ENCODE results near the gene MED14. TPM values are rescaled to one million over a fixed set of nuclear protein-coding genes. Genes with fewer than 3 reads are reported as not detected.

MED14 gene
- total and polyA plus RNA-seq, 11 donors = 9.8 to 40.9 (median 25.8) TPM

DNA sequence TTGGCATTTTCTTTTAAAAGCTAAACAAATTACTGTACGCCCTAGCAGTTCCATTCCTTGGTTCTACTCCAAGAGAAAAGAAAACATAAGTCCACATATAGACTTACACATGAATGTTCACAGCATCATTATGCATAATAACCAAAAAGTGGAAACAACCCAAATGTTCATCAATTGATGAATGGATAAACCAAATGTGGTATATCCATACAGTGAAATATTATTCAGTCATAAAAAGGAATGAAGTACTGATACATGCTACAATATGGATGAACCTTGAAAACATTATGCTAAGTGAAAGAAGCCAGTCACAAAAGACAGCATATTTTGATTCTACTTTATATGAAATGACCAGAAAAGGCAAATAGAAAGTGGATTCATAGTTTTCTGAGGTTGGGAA, 36.5 kb downstream of the MED14 start:
- 81 to 97% (median 88%) methylated on average over 1 of the region's 1 CpG for WGBS, 4 donors
- no peak for TF ChIP-seq POLR2A (IDR thresholded peaks at IDR 0.05)
- TF ChIP-seq, protein P1, sequence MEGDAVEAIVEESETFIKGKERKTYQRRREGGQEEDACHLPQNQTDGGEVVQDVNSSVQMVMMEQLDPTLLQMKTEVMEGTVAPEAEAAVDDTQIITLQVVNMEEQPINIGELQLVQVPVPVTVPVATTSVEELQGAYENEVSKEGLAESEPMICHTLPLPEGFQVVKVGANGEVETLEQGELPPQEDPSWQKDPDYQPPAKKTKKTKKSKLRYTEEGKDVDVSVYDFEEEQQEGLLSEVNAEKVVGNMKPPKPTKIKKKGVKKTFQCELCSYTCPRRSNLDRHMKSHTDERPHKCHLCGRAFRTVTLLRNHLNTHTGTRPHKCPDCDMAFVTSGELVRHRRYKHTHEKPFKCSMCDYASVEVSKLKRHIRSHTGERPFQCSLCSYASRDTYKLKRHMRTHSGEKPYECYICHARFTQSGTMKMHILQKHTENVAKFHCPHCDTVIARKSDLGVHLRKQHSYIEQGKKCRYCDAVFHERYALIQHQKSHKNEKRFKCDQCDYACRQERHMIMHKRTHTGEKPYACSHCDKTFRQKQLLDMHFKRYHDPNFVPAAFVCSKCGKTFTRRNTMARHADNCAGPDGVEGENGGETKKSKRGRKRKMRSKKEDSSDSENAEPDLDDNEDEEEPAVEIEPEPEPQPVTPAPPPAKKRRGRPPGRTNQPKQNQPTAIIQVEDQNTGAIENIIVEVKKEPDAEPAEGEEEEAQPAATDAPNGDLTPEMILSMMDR (IDR thresholded peaks at IDR 0.05) = no peak
- Histone ChIP-seq H3K4me1 (no peaks in the 10 kb centered on the region), H3K36me3 (peaks cover 0 to 94% (median 66%) of the 10 kb centered on the region in 9 donors), H3K27ac (no peak overlapping the region), H3K9me3 (no peaks in the 10 kb centered on the region), H3K27me3 (peaks cover 0 to 2% (median 0%) of the 10 kb centered on the region in 9 donors), H3K4me3 (no peak overlapping the region)
- ATAC-seq = no peak
- DNase-seq = no peak
- intact Hi-C loops (cut with DNase I) = no loop called here

DNA sequence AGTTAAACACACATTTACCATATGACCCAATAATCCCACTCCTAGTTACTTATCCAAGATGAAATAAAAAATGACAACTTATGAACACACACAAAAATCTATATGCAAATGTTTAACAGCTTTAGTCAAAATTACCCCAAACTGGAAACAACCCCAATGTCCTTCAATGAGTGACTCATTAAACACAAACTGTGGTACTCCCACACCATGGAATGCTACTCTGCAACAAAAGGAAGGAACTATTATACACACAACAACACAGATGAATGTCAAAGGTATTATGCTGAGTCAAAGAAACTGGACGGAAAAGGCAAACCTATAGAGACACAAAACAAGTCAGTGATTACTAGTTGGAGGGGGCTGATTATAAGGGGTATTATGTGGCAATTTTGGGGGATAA, 40.5 kb downstream of the MED14 start:
- 87 to 97% (median 94%) methylated on average over 1 of the region's 1 CpG for WGBS, 4 donors
- Histone ChIP-seq H3K36me3 (peaks cover 0 to 90% (median 65%) of the 10 kb centered on the region in 9 donors), H3K27me3 (peaks cover 0 to 2% (median 0%) of the 10 kb centered on the region in 9 donors), H3K9me3 (no peaks in the 10 kb centered on the region), H3K27ac (no peak overlapping the region), H3K4me1 (no peaks in the 10 kb centered on the region), H3K4me3 (no peak overlapping the region)
- no peak for ATAC-seq
- intact Hi-C loops (cut with DNase I) = no loop called here
- TF ChIP-seq POLR2A (IDR thresholded peaks at IDR 0.05) = no peak
- TF ChIP-seq, protein P1 (IDR thresholded peaks at IDR 0.05) = no peak
- no peak for DNase-seq

DNA sequence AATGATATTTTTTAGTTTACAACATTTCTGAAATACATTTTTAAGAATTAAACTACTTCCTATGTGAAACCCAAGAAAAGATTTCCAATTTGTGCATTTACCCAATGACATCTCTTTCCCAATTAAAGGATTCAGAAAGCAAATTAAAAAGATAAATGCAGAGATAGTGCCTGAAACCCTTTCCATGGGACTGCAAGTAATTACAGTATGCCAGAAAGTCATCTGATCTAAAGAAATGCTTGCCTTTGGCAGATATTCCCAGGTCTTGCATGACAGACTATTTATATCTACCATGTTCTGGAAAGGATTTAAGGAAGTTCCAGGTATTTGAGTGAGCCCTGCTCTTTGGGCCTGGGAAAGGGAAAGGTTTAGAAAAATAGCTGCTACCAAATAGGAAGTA, 46.4 kb downstream of the MED14 start:
- H3K9me3 ChIP-seq = no peaks in the 10 kb centered on the region
- DNase-seq = no peak
- no peaks in the 10 kb centered on the region for H3K4me1 ChIP-seq
- ATAC-seq = no peak
- peaks cover 0 to 67% (median 43%) of the 10 kb centered on the region in 9 donors for H3K36me3 ChIP-seq
- TF ChIP-seq, protein P1 (IDR thresholded peaks at IDR 0.05) = no peak
- TF ChIP-seq POLR2A (IDR thresholded peaks at IDR 0.05) = no peak
- intact Hi-C loops (cut with DNase I) = no loop called here
- no peak overlapping the region for H3K27ac ChIP-seq
- H3K4me3 ChIP-seq = no peak overlapping the region
- peaks cover 0 to 13% (median 0%) of the 10 kb centered on the region in 9 donors for H3K27me3 ChIP-seq

DNA sequence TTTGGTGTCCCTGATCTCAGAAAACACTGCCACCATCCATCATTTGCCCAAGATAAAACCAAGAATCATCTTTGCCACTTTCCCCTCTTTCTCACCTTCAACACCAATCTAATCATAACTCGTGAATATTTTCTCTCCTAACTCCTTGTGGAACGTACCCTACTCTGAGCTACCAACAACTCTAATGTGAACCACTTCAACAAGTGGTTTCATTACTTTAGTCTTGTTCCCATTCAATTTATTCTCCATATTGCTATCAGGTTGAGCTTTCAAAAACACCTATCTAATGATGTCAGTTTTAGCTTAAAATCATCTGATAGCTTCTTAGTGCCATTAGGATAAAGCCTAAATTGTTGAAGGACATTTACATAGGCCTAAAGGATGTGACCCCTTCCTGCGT, 48.2 kb downstream of the MED14 start:
- intact Hi-C loops (cut with DNase I) = no loop called here
- WGBS, 4 donors = 81 to 97% (median 91%) methylated on average over 3 of the region's 3 CpGs
- ATAC-seq (no peak), DNase-seq (no peak)
- Histone ChIP-seq H3K27ac (no peak overlapping the region), H3K36me3 (peaks cover 0 to 66% (median 35%) of the 10 kb centered on the region in 9 donors), H3K9me3 (no peaks in the 10 kb centered on the region), H3K27me3 (peaks cover 0 to 14% (median 0%) of the 10 kb centered on the region in 9 donors), H3K4me1 (no peaks in the 10 kb centered on the region), H3K4me3 (no peak overlapping the region)
- TF ChIP-seq, protein P1 (IDR thresholded peaks at IDR 0.05) = no peak
- no peak for TF ChIP-seq POLR2A (IDR thresholded peaks at IDR 0.05)
